Measurements from ENCODE around the gene C16orf95.
"Not testable (repeated sequence)": the region's sequence is repeated elsewhere in the genome, so short reads cannot be mapped to it uniquely, and the experiment has no call there.

Gene C16orf95

DNA sequence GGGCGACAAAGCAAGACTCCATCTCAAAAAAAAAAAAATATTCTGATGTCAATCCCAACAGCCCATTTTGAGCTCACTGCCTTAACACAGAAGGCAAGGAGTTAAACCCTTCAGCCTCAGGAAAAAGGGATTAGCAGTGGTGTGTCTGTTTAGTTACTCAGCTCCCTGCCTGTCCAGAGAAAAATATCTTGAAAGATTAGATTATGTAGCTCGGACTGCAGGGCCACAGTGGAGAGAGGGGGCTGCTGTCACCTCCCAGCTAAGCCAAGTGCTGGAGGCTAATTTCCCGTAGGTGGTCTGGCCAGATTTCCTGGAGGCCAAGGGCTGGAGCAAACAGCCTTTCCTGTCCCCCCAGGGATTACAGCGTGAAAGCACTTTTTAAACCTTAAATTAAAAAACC, 50.3 kb downstream of the C16orf95 start:
- DNase-seq (ENCODE audit: low spot score), result no peak
- no peak for TF ChIP-seq CTCF (IDR thresholded peaks at IDR 0.05; ENCODE audit: extremely low read depth, missing control alignments)

- no peak for TF ChIP-seq CTCF (IDR thresholded peaks at IDR 0.05; ENCODE audit: extremely low read depth, missing control alignments)
- DNase-seq (ENCODE audit: low spot score), result no peak
Observed at GRCh38 chr16:87265261-87265660, 51.9 kb downstream of the C16orf95 start.

DNA sequence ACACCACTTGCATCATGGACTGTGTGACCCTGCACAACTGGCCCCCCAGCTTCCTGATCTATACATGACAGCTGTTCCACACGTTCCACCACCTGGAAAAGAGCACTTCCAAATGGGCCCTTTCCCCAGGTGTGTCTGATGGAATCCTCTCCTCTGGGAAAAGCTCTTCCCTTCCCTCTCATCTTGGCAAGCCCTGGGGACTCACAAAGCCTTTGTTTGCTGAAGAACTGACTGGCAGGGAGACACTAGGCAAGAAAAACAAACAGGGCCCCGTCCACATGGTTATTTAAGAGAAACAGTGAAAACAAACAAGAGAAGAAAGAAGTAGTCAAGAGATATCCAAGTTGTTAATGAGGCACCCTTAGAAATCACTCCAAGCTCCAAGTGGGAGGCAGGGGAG, 52.6 kb downstream of the C16orf95 start:
- no peak for TF ChIP-seq CTCF (IDR thresholded peaks at IDR 0.05; ENCODE audit: extremely low read depth, missing control alignments)
- DNase-seq (ENCODE audit: low spot score), result no peak

DNA sequence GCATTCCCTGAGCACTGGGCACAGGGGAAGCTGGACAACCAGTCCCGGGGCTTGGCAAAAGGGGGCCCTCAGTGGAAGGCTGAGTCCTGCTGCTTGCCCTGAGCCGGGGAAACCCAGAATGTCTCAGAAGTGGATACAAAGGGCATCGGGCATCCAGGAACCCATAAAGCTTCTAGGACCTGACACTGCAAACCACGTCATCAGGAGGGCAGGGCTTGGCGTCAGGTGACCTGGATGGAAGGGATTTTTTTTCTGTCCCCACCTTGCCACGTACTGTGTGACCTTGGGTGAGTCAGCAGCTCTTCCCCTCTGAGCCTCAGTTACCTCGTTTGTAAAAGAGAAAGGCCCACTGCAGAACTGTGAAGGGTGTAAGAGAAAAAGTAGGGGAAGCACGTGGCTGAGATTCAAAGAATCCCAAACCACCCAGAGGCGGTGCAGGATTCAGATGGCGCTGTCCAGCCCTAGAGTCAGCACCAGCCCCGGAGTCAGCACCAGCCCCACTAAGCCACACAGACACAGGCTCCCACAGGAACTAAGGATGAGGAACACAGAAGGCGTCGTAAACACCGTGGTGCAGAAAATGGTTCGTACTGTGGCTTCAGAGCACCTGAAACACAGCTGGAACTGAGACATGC, 53.7 kb downstream of the C16orf95 start:
- TF ChIP-seq CTCF (IDR thresholded peaks at IDR 0.05; ENCODE audit: extremely low read depth, missing control alignments), result no peak
- DNase-seq (ENCODE audit: low spot score), result no peak

DNA sequence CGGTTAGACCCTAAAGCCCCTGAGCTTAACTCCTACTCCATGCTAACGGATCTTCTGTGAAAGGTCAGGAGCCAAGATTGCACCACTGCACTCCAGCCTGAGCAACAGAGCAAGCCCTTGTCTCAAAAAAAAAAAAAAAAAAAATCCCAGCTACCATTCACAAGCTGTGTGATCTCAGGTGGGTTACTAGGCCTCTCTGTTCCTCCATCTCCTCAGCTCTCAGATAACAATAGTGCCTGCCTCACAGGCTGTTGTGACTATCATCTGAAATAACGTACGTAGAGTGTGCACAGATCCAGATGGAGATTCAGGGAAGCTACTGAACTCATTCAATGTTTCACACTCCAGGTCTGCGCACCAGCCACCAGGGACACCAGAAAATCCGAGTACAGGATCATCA, 57.8 kb downstream of the C16orf95 start:
- DNase-seq (ENCODE audit: low spot score), result no peak
- TF ChIP-seq CTCF (IDR thresholded peaks at IDR 0.05; ENCODE audit: extremely low read depth, missing control alignments), result no peak

DNA sequence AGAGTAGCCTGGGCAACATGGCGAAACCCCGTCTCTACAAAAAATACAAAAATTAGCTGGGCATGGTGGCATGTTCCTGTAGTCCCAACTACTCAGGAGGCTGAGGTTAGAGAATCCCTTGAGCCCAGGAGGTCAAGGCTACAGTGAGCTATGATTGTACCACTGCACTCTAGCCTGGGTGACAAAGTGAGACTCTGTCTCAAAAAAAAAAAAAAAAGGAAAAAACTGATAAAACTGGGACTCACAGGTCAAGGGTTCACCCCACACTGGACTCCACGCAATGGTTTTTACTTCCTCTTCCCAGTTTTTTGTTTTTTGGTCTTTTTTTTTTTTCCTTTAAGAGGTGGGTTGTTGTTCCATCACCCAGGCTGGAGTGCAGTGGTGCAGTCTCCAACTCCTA, 58.5 kb downstream of the C16orf95 start:
- not testable (repeated sequence) for DNase-seq (ENCODE audit: low spot score)

GRCh38 chr16:87255866-87256265, 61.3 kb downstream of the C16orf95 start:
- DNase-seq (ENCODE audit: low spot score), result no peak
- TF ChIP-seq CTCF (IDR thresholded peaks at IDR 0.05; ENCODE audit: extremely low read depth, missing control alignments), result no peak

DNA sequence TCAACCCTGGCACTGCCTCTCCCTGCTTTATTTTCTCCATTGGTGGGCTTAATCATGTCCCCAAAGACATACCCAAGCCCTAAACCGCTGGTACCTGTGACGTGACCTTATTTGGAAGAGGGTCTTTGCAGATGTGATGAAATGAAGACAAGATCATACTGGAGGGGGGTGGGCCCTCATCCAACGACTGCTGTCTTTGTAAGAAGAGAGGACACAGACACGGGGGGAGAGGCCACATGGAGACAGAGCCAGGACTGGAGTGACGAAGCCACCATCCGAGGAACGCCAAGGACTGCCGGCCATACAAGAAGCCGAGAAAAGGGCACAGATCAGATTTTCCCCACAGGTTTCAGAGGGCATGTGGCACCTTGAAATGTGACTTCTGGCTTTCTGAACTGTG, 62.5 kb downstream of the C16orf95 start:
- no peak for TF ChIP-seq CTCF (IDR thresholded peaks at IDR 0.05; ENCODE audit: extremely low read depth, missing control alignments)
- DNase-seq (ENCODE audit: low spot score), result no peak
